RWPE2 (cell line): ENCODE results near the gene NAE1.
"Not testable (repeated sequence)": the region's sequence is repeated elsewhere in the genome, so short reads cannot be mapped to it uniquely, and the experiment has no call there.

ENCODE experiments used
- ATAC-seq: fragments of 200-7000 bp; cut with Tn5 transposase; 3 replicates; pipeline ENCODE4 v1.9.1; 2021; ENCODE audit warnings: low read depth
- DNase-seq: peaks from one replicate; pipeline ENCODE4 v3.0.0-alpha.2; 2020; ENCODE audit warnings: low spot score
- H3K27ac ChIP-seq: fragments of 450-650 bp; 2 replicates; pipeline ENCODE4 v1.5.1; 2017; ENCODE audit warnings: mild to moderate bottlenecking; ENCODE audit not compliant: poor library complexity, severe bottlenecking
- H3K27me3 ChIP-seq: fragments of 250-450 bp; sonication (Bioruptor Pico); 2 replicates; pipeline ENCODE4 v1.5.1; 2021; ENCODE audit warnings: mild to moderate bottlenecking, moderate library complexity; ENCODE audit not compliant: insufficient read depth, poor library complexity, severe bottlenecking
- H3K36me3 ChIP-seq: fragments of 250-450 bp; sonication (Bioruptor Pico); 2 replicates; pipeline ENCODE4 v1.5.1; 2020; ENCODE audit warnings: low read depth, mild to moderate bottlenecking, moderate library complexity
- H3K4me1 ChIP-seq: fragments of 250-450 bp; sonication (Bioruptor Pico); 2 replicates; pipeline ENCODE4 v1.5.1; 2021; ENCODE audit warnings: mild to moderate bottlenecking, moderate library complexity; ENCODE audit not compliant: insufficient read depth, poor library complexity, severe bottlenecking
- H3K4me3 ChIP-seq: fragments of 250-450 bp; sonication (Bioruptor Pico); 2 replicates; pipeline ENCODE4 v1.5.1; 2021; ENCODE audit warnings: mild to moderate bottlenecking, moderate library complexity; ENCODE audit not compliant: severe bottlenecking
- H3K9me3 ChIP-seq: fragments of 250-450 bp; sonication (Bioruptor Pico); 2 replicates; pipeline ENCODE4 v1.5.1; 2021; ENCODE audit warnings: mild to moderate bottlenecking, moderate library complexity; ENCODE audit not compliant: severe bottlenecking
- TF ChIP-seq, protein P1 (sequence below): fragments of 450-650 bp; IDR thresholded peaks from one replicate; pipeline ENCODE4 v1.5.1; 2017; ENCODE audit warnings: mild to moderate bottlenecking, moderate library complexity; ENCODE audit not compliant: poor library complexity, severe bottlenecking

NAE1 gene

DNA sequence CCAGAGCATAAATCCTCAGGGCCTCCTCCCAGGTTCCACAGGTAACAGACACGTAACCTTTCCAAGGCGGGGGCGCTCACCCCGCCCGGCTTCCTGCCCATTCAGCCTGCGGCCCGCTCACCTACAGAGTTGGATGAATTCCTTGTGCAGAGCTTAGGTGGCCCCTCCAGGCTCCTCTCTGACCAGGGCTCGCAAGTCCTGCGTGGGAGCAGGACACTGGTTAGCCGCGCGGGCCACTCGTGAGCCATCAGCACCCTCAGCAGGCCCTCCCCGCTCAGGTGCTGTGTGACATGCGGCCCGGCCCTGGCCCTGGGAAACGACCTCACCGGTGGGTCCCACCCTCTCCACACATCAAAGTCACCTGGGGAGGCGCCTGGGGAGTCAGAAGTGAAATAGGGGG is 29.9 kb downstream of the NAE1 start:
- H3K4me1 ChIP-seq, result no peaks in the 10 kb centered on the region
- H3K9me3 ChIP-seq, result no peaks in the 10 kb centered on the region
- H3K36me3 ChIP-seq, result peaks cover 39% of the 10 kb centered on the region
- H3K27ac ChIP-seq, result no peak overlapping the region
- no peak overlapping the region for H3K4me3 ChIP-seq
- no peaks in the 10 kb centered on the region for H3K27me3 ChIP-seq
- ATAC-seq, result no peak
- TF ChIP-seq, protein P1, sequence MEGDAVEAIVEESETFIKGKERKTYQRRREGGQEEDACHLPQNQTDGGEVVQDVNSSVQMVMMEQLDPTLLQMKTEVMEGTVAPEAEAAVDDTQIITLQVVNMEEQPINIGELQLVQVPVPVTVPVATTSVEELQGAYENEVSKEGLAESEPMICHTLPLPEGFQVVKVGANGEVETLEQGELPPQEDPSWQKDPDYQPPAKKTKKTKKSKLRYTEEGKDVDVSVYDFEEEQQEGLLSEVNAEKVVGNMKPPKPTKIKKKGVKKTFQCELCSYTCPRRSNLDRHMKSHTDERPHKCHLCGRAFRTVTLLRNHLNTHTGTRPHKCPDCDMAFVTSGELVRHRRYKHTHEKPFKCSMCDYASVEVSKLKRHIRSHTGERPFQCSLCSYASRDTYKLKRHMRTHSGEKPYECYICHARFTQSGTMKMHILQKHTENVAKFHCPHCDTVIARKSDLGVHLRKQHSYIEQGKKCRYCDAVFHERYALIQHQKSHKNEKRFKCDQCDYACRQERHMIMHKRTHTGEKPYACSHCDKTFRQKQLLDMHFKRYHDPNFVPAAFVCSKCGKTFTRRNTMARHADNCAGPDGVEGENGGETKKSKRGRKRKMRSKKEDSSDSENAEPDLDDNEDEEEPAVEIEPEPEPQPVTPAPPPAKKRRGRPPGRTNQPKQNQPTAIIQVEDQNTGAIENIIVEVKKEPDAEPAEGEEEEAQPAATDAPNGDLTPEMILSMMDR, result no peak
- DNase-seq, result no peak

DNA sequence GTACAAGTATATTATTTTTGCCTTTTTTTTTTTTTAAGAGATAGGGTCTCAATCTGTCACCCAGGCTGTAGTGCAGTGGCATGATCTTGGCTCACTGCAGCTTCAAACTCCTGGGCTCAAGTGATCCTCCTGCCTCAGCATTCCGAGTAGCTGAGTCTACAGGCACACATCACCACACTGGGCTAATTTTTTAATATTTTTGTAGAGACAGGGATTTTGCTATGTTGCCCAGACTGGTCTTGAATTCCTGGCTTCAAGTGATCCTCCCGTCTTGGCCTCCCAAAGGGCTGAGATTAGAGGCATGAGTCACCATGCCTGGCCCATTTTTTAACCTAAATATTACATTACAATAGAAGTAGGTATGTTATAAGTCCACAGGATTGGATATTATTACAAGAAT is 32.6 kb downstream of the NAE1 start:
- Histone ChIP-seq H3K27ac (no peak overlapping the region), H3K4me3 (no peak overlapping the region), H3K27me3 (no peaks in the 10 kb centered on the region), H3K9me3 (no peaks in the 10 kb centered on the region), H3K4me1 (no peaks in the 10 kb centered on the region), H3K36me3 (peaks cover 12% of the 10 kb centered on the region)
- ATAC-seq, result no peak
- TF ChIP-seq, protein P1, result no peak
- DNase-seq, result no peak

DNA sequence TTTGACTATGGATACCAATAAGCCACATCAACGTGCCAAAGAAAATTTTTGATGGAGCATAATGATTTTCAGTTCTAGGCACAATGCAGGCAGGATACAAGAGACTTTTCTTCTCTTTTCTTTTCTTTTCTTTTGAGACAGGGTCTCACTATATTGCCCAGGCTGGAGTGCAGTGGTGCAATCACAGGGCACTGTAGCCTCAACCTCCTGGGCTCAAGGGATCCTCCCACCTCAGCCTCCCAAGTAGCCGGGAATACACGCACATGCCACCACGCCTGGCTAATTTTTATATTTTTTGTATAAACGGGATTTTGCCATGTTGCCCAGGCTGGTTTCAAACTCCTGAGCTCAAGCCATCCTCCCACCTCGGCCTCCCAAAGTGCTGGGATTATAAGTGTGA is 36.8 kb downstream of the NAE1 start:
- H3K9me3 ChIP-seq, H3K27ac ChIP-seq, DNase-seq, ATAC-seq, H3K4me3 ChIP-seq, H3K36me3 ChIP-seq, H3K4me1 ChIP-seq, H3K27me3 ChIP-seq: not testable (repeated sequence)

DNA sequence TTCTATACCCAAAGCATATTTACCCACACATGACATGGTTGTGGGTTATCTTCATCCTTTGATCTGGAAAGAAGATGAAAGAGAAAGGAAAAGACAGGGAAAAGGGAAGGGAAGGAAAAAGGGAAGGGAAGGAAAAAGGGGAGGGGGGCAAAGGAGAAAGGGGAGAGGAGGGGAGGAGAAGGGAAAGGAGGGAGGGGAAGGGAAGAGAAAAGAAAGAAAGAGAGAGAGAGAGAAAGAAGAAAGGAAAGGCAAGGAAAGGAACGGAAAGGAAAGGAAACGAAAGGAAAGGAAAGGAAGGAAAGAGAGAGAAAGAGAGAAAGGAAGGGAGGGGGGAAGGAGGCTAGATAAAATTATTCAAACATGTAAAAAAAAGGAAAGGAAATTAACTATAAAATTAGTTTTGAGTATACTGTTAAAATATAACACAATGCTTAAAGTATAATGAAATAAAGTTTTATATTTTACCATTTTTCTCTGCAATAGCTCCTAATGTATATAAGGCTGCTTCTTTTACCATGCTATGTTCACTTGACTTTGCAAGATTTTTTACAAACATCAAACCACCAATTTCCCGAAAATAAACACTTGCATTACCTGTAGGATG is 40.5 kb downstream of the NAE1 start:
- Histone ChIP-seq H3K36me3 (no peaks in the 10 kb centered on the region), H3K4me1 (no peaks in the 10 kb centered on the region), H3K4me3 (no peak overlapping the region), H3K27ac (no peak overlapping the region), H3K27me3 (no peaks in the 10 kb centered on the region), H3K9me3 (no peaks in the 10 kb centered on the region)
- TF ChIP-seq, protein P1, result no peak
- ATAC-seq (no peak), DNase-seq (no peak)

DNA sequence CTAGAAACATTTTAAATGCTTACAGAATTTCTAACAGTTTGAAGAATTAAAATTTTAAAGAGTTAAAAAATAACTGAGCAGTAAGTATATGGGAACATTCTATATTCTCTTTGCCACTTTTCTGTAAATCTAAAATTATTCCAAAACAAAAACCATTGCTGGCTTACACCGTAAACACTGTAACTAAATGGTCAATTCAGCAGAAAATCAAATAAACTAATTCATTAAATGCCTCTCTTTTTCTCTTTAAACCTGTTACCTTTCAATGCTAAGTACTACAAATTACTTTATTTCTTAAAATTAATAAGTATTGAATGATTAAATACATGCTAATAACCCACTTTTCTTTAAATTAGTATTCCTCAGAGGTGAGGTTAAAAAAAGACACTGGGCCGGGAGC is 43.3 kb downstream of the NAE1 start:
- Histone ChIP-seq H3K4me1 (no peaks in the 10 kb centered on the region), H3K9me3 (no peaks in the 10 kb centered on the region), H3K27ac (no peak overlapping the region), H3K36me3 (no peaks in the 10 kb centered on the region), H3K27me3 (no peaks in the 10 kb centered on the region), H3K4me3 (no peak overlapping the region)
- DNase-seq, result no peak
- TF ChIP-seq, protein P1, result no peak
- no peak for ATAC-seq
